ENCODE data around the gene MTCL3.

Gene MTCL3

DNA sequence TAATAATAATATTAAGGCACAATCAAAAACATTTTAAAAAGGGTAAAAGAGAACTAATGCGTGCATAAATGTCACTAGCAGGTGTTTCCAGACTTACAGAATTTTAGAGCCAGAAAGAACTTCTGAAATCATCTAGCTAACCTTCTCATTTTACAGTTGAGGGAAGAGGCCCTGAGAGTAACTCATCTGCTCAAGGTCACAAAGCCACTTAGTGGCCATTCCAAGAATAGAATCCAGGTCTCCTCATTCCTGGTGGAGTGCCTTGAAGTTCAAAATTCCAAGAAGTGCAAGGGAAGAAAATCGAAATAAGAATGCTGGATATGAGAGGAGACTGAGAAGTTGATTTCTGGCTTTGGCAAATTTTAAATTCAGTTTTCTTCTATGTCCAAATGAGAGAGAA, 56.8 kb downstream of the MTCL3 start:
- no peak overlapping the region for H3K27ac Mint-ChIP-seq
- Histone ChIP-seq H4K8ac (replicated peaks; ENCODE audit: insufficient read length, low read depth, low read length) (no peak overlapping the region), H4K91ac (ENCODE audit: insufficient read length, low read depth, low read length) (no peak overlapping the region), H2BK20ac (ENCODE audit: low read depth, low read length, poor library complexity, severe bottlenecking) (no peak overlapping the region), H2BK5ac (ENCODE audit: insufficient read length, low read length) (no peak overlapping the region), H2AK5ac (ENCODE audit: insufficient read length, low read length) (no peak overlapping the region), H4K5ac (ENCODE audit: insufficient read length, low read depth, low read length) (no peak overlapping the region), H3K79me1 (ENCODE audit: insufficient read depth, low read depth, low read length, poor library complexity, severe bottlenecking) (no peaks in the 10 kb centered on the region), H3K9ac (ENCODE audit: extremely low read depth, insufficient read length, low read length) (no peak overlapping the region), H3K4me1 (ENCODE audit: insufficient read depth, low read length) (no peaks in the 10 kb centered on the region; the same call in 1 of the 2 replicates), H3K9me3 (ENCODE audit: control insufficient read depth, low read depth, low read length) (no peaks in the 10 kb centered on the region), H4K20me1 (ENCODE audit: control insufficient read depth, insufficient read depth, insufficient read length) (no peaks in the 10 kb centered on the region), H3K14ac (ENCODE audit: insufficient read depth, low read length) (no peak overlapping the region), H3K23ac (ENCODE audit: insufficient read length, low read depth, low read length) (no peak overlapping the region), H3K4me2 (ENCODE audit: insufficient read depth, insufficient read length, low read length) (no peak overlapping the region), H3K27ac (ENCODE audit: insufficient read length, low read depth, low read length) (no peak overlapping the region), H3K27me3 (ENCODE audit: insufficient read depth, low read length) (no peaks in the 10 kb centered on the region), H3K23me2 (ENCODE audit: insufficient read length, low read depth, low read length, poor library complexity, severe bottlenecking) (no peaks in the 10 kb centered on the region), H3K4ac (ENCODE audit: low read depth, low read length) (no peak overlapping the region), H2BK120ac (ENCODE audit: low read depth, low read length, poor library complexity, severe bottlenecking) (no peak overlapping the region), H2BK15ac (ENCODE audit: low read depth, low read length) (no peak overlapping the region), H3K56ac (ENCODE audit: insufficient read length, low read depth, low read length) (no peak overlapping the region), H3T11ph (ENCODE audit: low read length) (no peak overlapping the region), H3K79me2 (ENCODE audit: insufficient read depth, low read length) (no peaks in the 10 kb centered on the region), H2BK12ac (ENCODE audit: insufficient read length, low read depth, low read length) (no peak overlapping the region), H3K18ac (ENCODE audit: insufficient read length, low read depth, low read length) (no peak overlapping the region), H2AFZ (ENCODE audit: low read length) (no peak overlapping the region)
- WGBS (ENCODE audit: extremely low coverage, insufficient read length, low lambda C conversion rate), result no CpG with 5 or more reads among the region's 2 CpGs
- TF ChIP-seq, protein P1, sequence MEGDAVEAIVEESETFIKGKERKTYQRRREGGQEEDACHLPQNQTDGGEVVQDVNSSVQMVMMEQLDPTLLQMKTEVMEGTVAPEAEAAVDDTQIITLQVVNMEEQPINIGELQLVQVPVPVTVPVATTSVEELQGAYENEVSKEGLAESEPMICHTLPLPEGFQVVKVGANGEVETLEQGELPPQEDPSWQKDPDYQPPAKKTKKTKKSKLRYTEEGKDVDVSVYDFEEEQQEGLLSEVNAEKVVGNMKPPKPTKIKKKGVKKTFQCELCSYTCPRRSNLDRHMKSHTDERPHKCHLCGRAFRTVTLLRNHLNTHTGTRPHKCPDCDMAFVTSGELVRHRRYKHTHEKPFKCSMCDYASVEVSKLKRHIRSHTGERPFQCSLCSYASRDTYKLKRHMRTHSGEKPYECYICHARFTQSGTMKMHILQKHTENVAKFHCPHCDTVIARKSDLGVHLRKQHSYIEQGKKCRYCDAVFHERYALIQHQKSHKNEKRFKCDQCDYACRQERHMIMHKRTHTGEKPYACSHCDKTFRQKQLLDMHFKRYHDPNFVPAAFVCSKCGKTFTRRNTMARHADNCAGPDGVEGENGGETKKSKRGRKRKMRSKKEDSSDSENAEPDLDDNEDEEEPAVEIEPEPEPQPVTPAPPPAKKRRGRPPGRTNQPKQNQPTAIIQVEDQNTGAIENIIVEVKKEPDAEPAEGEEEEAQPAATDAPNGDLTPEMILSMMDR (conservative IDR thresholded peaks at IDR 0.05), result peak; percentile 47
- no peaks in the 10 kb centered on the region for H3K36me3 Mint-ChIP-seq (ENCODE audit: insufficient read depth in 1 of 3, low read depth in 3 of 3)
- H3K27me3 Mint-ChIP-seq (ENCODE audit: low read depth), result no peaks in the 10 kb centered on the region
- H3K4me1 Mint-ChIP-seq, result peaks cover 38 to 41% of the 10 kb centered on the region in 2 experiments
- DNase-seq, result no peak
- no peak overlapping the region for H3K4me3 Mint-ChIP-seq
- no peaks in the 10 kb centered on the region for H3K9me3 Mint-ChIP-seq

Data from H9 (cell line).